CD8-positive, alpha-beta memory T cell (primary cell): Measurements from ENCODE around the gene TDRD9. TPM values are rescaled to one million over a fixed set of nuclear protein-coding genes. Genes with fewer than 3 reads are reported as not detected.

Experiments used
- CTCF ChIA-PET: fragments of 350-600 bp; sonication (Branson Sonifier 250); formaldehyde crosslinking; loops from one replicate; lab custom pipeline; 2021; ENCODE audit warnings: antibody characterized with exemption; lab: Charles Lee
- POLR2A ChIA-PET: fragments of 350-600 bp; sonication (Branson Sonifier 250); formaldehyde crosslinking; loops from one replicate; lab custom pipeline; 2021; ENCODE audit warnings: antibody characterized with exemption; lab: Charles Lee
- DNase-seq, 5 donors: peaks; one replicate each; pipeline versions ENCODE4 v3.0.0 to v3.0.0-alpha.2; 2020 to 2022; ENCODE audit warnings: mixed read lengths in 1 of 5
- H3K27ac ChIP-seq: one replicate; pipeline ENCODE4 v1.7.0; 2013; ENCODE audit warnings: low read depth, mild to moderate bottlenecking, low read length, moderate library complexity
- H3K27me3 ChIP-seq: 2 replicates; pipeline ENCODE4 v1.7.0; 2013; ENCODE audit warnings: low read length, mild to moderate bottlenecking; ENCODE audit not compliant: insufficient read depth, poor library complexity, severe bottlenecking
- H3K36me3 ChIP-seq: 2 replicates; pipeline ENCODE4 v1.7.0; 2013; ENCODE audit warnings: mild to moderate bottlenecking, low read length, moderate library complexity; ENCODE audit not compliant: insufficient read depth
- H3K4me1 ChIP-seq: 2 replicates; pipeline ENCODE4 v1.7.0; 2013; ENCODE audit warnings: mild to moderate bottlenecking, low read length, moderate library complexity; ENCODE audit not compliant: insufficient read depth
- H3K4me3 ChIP-seq: 2 replicates; pipeline ENCODE4 v1.7.0; 2013; ENCODE audit warnings: mild to moderate bottlenecking, low read length
- H3K9me3 ChIP-seq: 2 replicates; pipeline ENCODE4 v1.7.0; 2013; ENCODE audit warnings: mild to moderate bottlenecking, low read length
- H3K27ac Mint-ChIP-seq, 8 donors: one replicate each; pipeline ENCODE4 v1.8.0; 2020 to 2021; ENCODE audit warnings: mixed read lengths in 8 of 8, mild to moderate bottlenecking in 6 of 8, inconsistent platforms in 3 of 8, moderate library complexity in 3 of 8
- H3K27me3 Mint-ChIP-seq, 2 donors: one replicate each; pipeline ENCODE4 v1.8.0; 2020 to 2021; ENCODE audit warnings: mixed read lengths in 2 of 2, mild to moderate bottlenecking in 1 of 2, moderate library complexity in 1 of 2
- H3K36me3 Mint-ChIP-seq, 3 donors: one replicate each; pipeline ENCODE4 v1.8.0; 2020 to 2021; ENCODE audit warnings: mixed read lengths in 3 of 3, inconsistent platforms in 1 of 3, mild to moderate bottlenecking in 1 of 3
- H3K4me1 Mint-ChIP-seq, 3 donors: one replicate each; pipeline ENCODE4 v1.8.0; 2020 to 2021; ENCODE audit warnings: mixed read lengths in 3 of 3, inconsistent platforms in 1 of 3, mild to moderate bottlenecking in 1 of 3
- H3K4me3 Mint-ChIP-seq, 7 donors: one replicate each; pipeline ENCODE4 v1.8.0; 2020 to 2021; ENCODE audit warnings: mixed read lengths in 7 of 7, mild to moderate bottlenecking in 6 of 7, moderate library complexity in 4 of 7, inconsistent platforms in 2 of 7
- H3K9me3 Mint-ChIP-seq, 5 donors: one replicate each; pipeline ENCODE4 v1.8.0; 2020 to 2022; ENCODE audit warnings: mixed read lengths in 5 of 5, mild to moderate bottlenecking in 3 of 5, moderate library complexity in 2 of 5, inconsistent platforms in 1 of 5
- polyA plus RNA-seq: library from polyadenylated mRNA; unstranded; fragments of 300-500 nt; fragmentation: Illumina TruSeq; gene quantifications from one replicate; pipeline ENCODE4 v1.2.3, GENCODE V29; 2021
- total RNA-seq, 2 experiments: library from RNA; stranded (reverse); gene quantifications; one replicate each; pipeline ENCODE4 v1.2.3, GENCODE V29; 2021

TDRD9 gene
- total and polyA plus RNA-seq, 3 experiments from 2014 or later: 0.44 to 1.3 (median 0.46) TPM

DNA sequence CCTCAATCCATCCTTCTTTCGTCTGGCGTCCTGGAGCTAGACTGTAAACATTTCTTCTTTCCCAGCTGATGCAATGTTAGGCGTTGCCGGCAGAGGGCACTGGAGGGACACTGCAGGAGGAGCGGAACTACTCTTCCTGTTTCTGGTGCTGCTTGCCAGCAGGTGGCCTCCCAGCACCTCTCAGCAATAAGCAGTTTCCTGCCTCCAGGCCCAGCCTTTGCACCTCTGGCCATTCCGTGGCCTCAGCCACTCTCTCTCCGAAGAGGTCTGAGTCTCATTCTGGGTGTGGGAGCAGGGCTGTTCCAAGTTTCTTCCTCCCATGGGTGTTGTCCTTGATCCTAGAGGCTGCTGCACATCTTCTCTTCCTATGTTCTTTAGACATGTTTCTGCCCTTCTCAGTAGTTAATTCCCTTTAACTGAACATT is 149.8 kb downstream of the TDRD9 start:
- H3K9me3 ChIP-seq: peaks cover 5% of the 10 kb centered on the region
- DNase-seq: peak; percentile 71 to 87 (median 78)
- H3K36me3 Mint-ChIP-seq: no peaks in the 10 kb centered on the region
- H3K4me3 ChIP-seq: no peak overlapping the region
- H3K4me1 ChIP-seq: peaks cover 10% of the 10 kb centered on the region
- H3K27me3 ChIP-seq: no peaks in the 10 kb centered on the region
- H3K27ac ChIP-seq: no peak overlapping the region
- H3K4me1 Mint-ChIP-seq: peaks cover 11 to 20% (median 17%) of the 10 kb centered on the region in 3 donors
- peak overlapping the region in 6 of 8 donors; percentile 0 to 92 (median 70) for H3K27ac Mint-ChIP-seq
- H3K4me3 Mint-ChIP-seq: peak overlapping the region in 5 of 7 donors; percentile 0 to 69 (median 16)
- ChIA-PET CTCF (interaction anchor here (0.6 to 3.0 kb wide), 15 partner anchors 9 to 1460 kb away, joined by 3 to 14 read pairs (median 4); no protein-coding TSS in a partner anchor), POLR2A (no interaction called here)
- peaks cover 10 to 14% of the 10 kb centered on the region in 2 donors for H3K27me3 Mint-ChIP-seq
- H3K9me3 Mint-ChIP-seq: peaks cover 3 to 8% (median 7%) of the 10 kb centered on the region in 5 donors
- H3K36me3 ChIP-seq: no peaks in the 10 kb centered on the region

DNA sequence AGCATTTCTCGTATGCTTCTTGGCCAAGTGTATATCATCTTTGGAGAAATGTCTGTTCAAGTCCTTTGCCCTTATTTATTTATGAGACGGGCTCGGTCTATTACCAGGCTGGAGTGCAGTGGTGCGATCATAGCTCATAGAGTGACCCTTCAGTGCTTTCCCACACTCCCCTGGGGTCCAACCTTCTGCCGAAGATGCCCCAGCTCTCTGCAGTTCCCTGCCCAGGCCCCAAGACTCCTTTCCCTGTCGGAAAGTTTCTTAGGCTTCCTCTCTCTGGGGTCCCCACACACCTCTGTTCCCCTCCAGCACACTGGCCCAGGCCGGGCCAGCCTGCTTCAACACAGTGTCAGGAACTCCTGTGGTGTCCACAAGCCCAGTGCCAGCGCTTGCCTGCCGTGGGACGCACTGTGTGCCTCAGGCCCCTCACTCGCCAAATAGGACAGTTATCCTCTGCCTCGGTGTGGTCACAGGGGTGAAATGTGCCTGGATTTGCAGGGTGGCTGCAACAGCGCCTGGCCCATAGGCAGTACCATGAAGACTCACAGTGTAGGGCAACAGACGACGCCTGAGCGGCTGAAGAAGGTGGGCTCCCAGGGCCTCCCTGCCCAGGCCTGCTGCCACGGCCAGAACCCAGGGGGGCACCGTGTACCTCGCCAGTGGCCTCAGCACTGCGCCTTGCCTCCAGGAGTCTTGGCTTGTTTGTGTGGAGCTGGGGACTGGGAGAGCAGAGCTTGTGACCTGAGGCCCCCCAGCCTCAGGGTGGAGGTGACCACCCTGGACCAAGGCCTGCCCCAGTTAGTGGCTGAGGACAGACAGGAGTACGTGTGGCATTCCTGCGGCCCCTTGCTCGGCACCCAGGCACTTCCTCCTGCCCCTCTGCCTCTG is 152.4 kb downstream of the TDRD9 start:
- peaks cover 13 to 20% of the 10 kb centered on the region in 2 donors for H3K27me3 Mint-ChIP-seq
- no peaks in the 10 kb centered on the region for H3K36me3 Mint-ChIP-seq
- no peak overlapping the region for H3K4me3 Mint-ChIP-seq
- no peak overlapping the region for H3K27ac Mint-ChIP-seq
- Histone ChIP-seq H3K9me3 (no peaks in the 10 kb centered on the region), H3K36me3 (no peaks in the 10 kb centered on the region), H3K27ac (no peak overlapping the region), H3K27me3 (no peaks in the 10 kb centered on the region), H3K4me3 (no peak overlapping the region), H3K4me1 (peaks cover 10% of the 10 kb centered on the region)
- peaks cover 19 to 24% (median 20%) of the 10 kb centered on the region in 3 donors for H3K4me1 Mint-ChIP-seq
- H3K9me3 Mint-ChIP-seq: no peaks in the 10 kb centered on the region
- no peak for DNase-seq
- ChIA-PET POLR2A (no interaction called here), CTCF (interaction anchor here (1.5 kb wide), 1 partner anchor 483 kb away, joined by 5 read pairs; no protein-coding TSS in a partner anchor)

DNA sequence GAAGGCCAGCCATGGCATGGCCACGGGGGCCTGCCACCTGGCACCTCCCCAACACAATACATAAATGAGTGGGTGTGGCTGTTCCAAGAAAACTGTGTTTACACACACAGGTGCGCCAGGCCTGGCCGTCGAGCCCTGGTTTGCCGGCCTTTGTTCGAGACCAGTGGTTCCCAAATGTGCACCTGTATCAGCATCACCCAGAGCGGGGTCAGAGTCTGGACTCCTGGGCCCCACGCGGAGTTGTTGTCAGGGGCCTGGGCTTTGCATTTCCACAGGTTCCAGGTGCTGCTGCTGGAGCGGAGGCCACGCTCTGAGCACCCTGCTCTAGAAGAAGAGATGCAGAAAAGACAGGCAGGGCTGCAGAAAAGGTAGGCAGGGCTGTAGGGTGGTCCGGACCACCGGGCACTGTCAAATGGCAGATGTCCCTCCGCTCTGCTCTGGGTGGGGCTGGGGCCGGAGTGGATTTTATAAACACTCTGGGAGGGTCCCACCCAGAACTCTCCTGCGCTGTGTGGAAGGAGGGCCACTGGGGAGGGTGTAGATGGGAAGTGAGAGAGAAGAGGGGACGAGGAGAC is 153.1 kb downstream of the TDRD9 start:
- Histone ChIP-seq H3K27ac (no peak overlapping the region), H3K9me3 (no peaks in the 10 kb centered on the region), H3K4me1 (peaks cover 10% of the 10 kb centered on the region), H3K36me3 (no peaks in the 10 kb centered on the region), H3K4me3 (no peak overlapping the region), H3K27me3 (no peaks in the 10 kb centered on the region)
- H3K4me3 Mint-ChIP-seq: no peak overlapping the region
- POLR2A ChIA-PET: no interaction called here
- H3K36me3 Mint-ChIP-seq: no peaks in the 10 kb centered on the region
- H3K27me3 Mint-ChIP-seq: peaks cover 11 to 22% of the 10 kb centered on the region in 2 donors
- CTCF ChIA-PET: interaction anchor here (1.5 kb wide), 1 partner anchor 483 kb away, joined by 5 read pairs; no protein-coding TSS in a partner anchor
- peaks cover 19 to 24% (median 20%) of the 10 kb centered on the region in 3 donors for H3K4me1 Mint-ChIP-seq
- no peaks in the 10 kb centered on the region for H3K9me3 Mint-ChIP-seq
- no peak for DNase-seq
- no peak overlapping the region for H3K27ac Mint-ChIP-seq

DNA sequence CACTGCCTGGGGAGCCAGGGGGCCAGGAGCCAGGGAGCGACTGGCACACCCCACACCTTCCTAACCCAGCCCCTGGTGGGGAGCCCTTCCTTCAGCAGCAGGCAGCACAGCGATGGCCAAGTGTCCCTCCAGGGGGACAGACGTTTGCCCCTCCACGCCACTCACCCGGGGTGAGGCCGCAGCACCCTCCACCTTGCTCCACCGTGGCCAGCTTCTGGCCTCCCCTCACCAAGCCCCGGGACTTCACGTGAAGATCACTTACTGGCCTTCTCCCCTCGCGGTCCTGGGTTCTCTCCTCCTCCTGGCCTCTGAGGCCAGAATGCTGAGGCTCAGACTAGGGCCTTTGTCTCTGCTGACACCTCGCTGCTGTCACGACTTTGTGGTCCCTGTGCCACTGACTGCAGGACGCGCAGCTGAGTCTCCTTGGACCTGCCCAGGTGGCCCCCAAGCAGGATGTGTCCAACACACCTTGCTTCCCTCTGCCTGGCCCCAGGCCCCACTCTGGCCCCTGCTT is 153.8 kb downstream of the TDRD9 start:
- Histone ChIP-seq H3K4me1 (peaks cover 7% of the 10 kb centered on the region), H3K27ac (no peak overlapping the region), H3K9me3 (no peaks in the 10 kb centered on the region), H3K36me3 (no peaks in the 10 kb centered on the region), H3K27me3 (no peaks in the 10 kb centered on the region), H3K4me3 (no peak overlapping the region)
- no peaks in the 10 kb centered on the region for H3K36me3 Mint-ChIP-seq
- H3K27me3 Mint-ChIP-seq: peaks cover 11 to 20% of the 10 kb centered on the region in 2 donors
- H3K9me3 Mint-ChIP-seq: no peaks in the 10 kb centered on the region
- ChIA-PET CTCF (no interaction called here), POLR2A (no interaction called here)
- H3K4me1 Mint-ChIP-seq: peaks cover 14 to 19% (median 15%) of the 10 kb centered on the region in 3 donors
- no peak for DNase-seq
- H3K4me3 Mint-ChIP-seq: no peak overlapping the region
- no peak overlapping the region for H3K27ac Mint-ChIP-seq

- H3K27ac Mint-ChIP-seq: no peak overlapping the region
These were observed 154.6 kb downstream of the TDRD9 start for GRCh38 chr14:104082807-104083206.

GRCh38 chr14:104084251-104085002 is 156.2 kb downstream of the TDRD9 start:
- peak overlapping the region in 3 of 7 donors; percentile 27 to 41 (median 28) for H3K4me3 Mint-ChIP-seq

More at GRCh38 chr14:104082807-104083206, 154.6 kb downstream of the TDRD9 start:
- ChIA-PET POLR2A (no interaction called here), CTCF (no interaction called here)
- H3K27me3 Mint-ChIP-seq: peaks cover 13 to 22% of the 10 kb centered on the region in 2 donors
- H3K4me3 ChIP-seq: no peak overlapping the region
- H3K4me1 Mint-ChIP-seq: peaks cover 11 to 16% (median 13%) of the 10 kb centered on the region in 3 donors
- H3K27me3 ChIP-seq: no peaks in the 10 kb centered on the region
- no peak overlapping the region for H3K4me3 Mint-ChIP-seq
- no peaks in the 10 kb centered on the region for H3K9me3 Mint-ChIP-seq
- no peaks in the 10 kb centered on the region for H3K36me3 Mint-ChIP-seq
- no peak overlapping the region for H3K27ac ChIP-seq
- no peak for DNase-seq
- no peaks in the 10 kb centered on the region for H3K36me3 ChIP-seq
- peaks cover 6% of the 10 kb centered on the region for H3K4me1 ChIP-seq
- no peaks in the 10 kb centered on the region for H3K9me3 ChIP-seq

GRCh38 chr14:104085032-104085888 is 157.0 kb downstream of the TDRD9 start, which contains the start of gene ASPG:
Gene ASPG, plus strand, starts transcription at chr14:104085700. Its CDS starts 71 bp downstream, at chr14:104085771.
- peak in 3 of 5 donors; percentile 21 to 45 (median 22) for DNase-seq
- no peaks in the 10 kb centered on the region for H3K9me3 ChIP-seq
- Mint-ChIP-seq H3K9me3 (no peaks in the 10 kb centered on the region), H3K4me1 (peaks cover 0 to 8% (median 7%) of the 10 kb centered on the region in 3 donors), H3K27ac (peak within 1 kb of the TSS in 1 of 8 donors; percentile 26), H3K4me3 (peak within 1 kb of the TSS in 2 of 7 donors; percentile 28 to 41), H3K27me3 (peaks cover 11 to 19% of the 10 kb centered on the region in 2 donors), H3K36me3 (no peaks in the 10 kb centered on the region)
- no peaks in the 10 kb centered on the region for H3K4me1 ChIP-seq
- POLR2A ChIA-PET: no interaction called here
- no peak within 1 kb of the TSS for H3K27ac ChIP-seq
- CTCF ChIA-PET: no interaction called here
- H3K4me3 ChIP-seq: no peak within 1 kb of the TSS
- no peaks in the 10 kb centered on the region for H3K36me3 ChIP-seq
- no peaks in the 10 kb centered on the region for H3K27me3 ChIP-seq

More at GRCh38 chr14:104084251-104085002, 156.2 kb downstream of the TDRD9 start:
- Mint-ChIP-seq H3K9me3 (no peaks in the 10 kb centered on the region), H3K4me1 (peaks cover 0 to 8% (median 7%) of the 10 kb centered on the region in 3 donors), H3K36me3 (no peaks in the 10 kb centered on the region), H3K27ac (peak overlapping the region in 1 of 8 donors; percentile 26), H3K27me3 (peaks cover 11 to 19% of the 10 kb centered on the region in 2 donors)
- no peak for DNase-seq
- Histone ChIP-seq H3K27ac (no peak overlapping the region), H3K4me1 (no peaks in the 10 kb centered on the region), H3K9me3 (no peaks in the 10 kb centered on the region), H3K4me3 (no peak overlapping the region), H3K27me3 (no peaks in the 10 kb centered on the region), H3K36me3 (no peaks in the 10 kb centered on the region)
- CTCF ChIA-PET: no interaction called here
- POLR2A ChIA-PET: no interaction called here
